HG02970 (cell line): Measurements from ENCODE around the gene RSU1.
A peak's percentile ranks its signal among the peaks of the same experiment; 100 is the strongest.

Experiments
- ATAC-seq: cut with Tn5 transposase; IDR thresholded peaks from one replicate; pipeline ENCODE4 v1.9.1; 2021; ENCODE audit warnings: mild to moderate bottlenecking, moderate library complexity, moderate number of reproducible peaks; ENCODE audit not compliant: unreplicated experiment, low FRiP score

The RSU1 gene

GRCh38 chr10:16822726-16823360 is 5.6 kb upstream of the RSU1 start:
- ATAC-seq, result no peak

GRCh38 chr10:16822027-16822426 is 4.8 kb upstream of the RSU1 start:
- no peak for ATAC-seq

GRCh38 chr10:16820421-16820820 is 3.2 kb upstream of the RSU1 start:
- ATAC-seq, result no peak

GRCh38 chr10:16820018-16820417 is 2.8 kb upstream of the RSU1 start:
- no peak for ATAC-seq

GRCh38 chr10:16819436-16819835 is 2.2 kb upstream of the RSU1 start:
- ATAC-seq, result no peak

GRCh38 chr10:16819026-16819425 is 1.8 kb upstream of the RSU1 start:
- no peak for ATAC-seq

- no peak for ATAC-seq
These were observed 447 bp downstream of the RSU1 start for GRCh38 chr10:16816830-16817124.

- ATAC-seq, result no peak
These were observed 1.1 kb downstream of the RSU1 start for GRCh38 chr10:16816171-16816570.

GRCh38 chr10:16814012-16814411 is 3.2 kb downstream of the RSU1 start:
- no peak for ATAC-seq

GRCh38 chr10:16812676-16813075 is 4.5 kb downstream of the RSU1 start:
- no peak for ATAC-seq

GRCh38 chr10:16811765-16812164 is 5.5 kb downstream of the RSU1 start:
- ATAC-seq, result no peak

GRCh38 chr10:16811292-16811691 is 5.9 kb downstream of the RSU1 start:
- ATAC-seq, result no peak

GRCh38 chr10:16809074-16809718 is 8.0 kb downstream of the RSU1 start:
- no peak for ATAC-seq

- no peak for ATAC-seq
These were observed 13.1 kb downstream of the RSU1 start for GRCh38 chr10:16804123-16804522.

- no peak for ATAC-seq
These were observed 13.8 kb downstream of the RSU1 start for GRCh38 chr10:16803464-16803863.

GRCh38 chr10:16799621-16800020 is 17.6 kb downstream of the RSU1 start:
- peak; percentile 67 for ATAC-seq

- no peak for ATAC-seq
These were observed 18.7 kb downstream of the RSU1 start for GRCh38 chr10:16798571-16798970.

GRCh38 chr10:16795410-16796073 is 21.7 kb downstream of the RSU1 start:
- no peak for ATAC-seq

GRCh38 chr10:16794005-16794404 is 23.2 kb downstream of the RSU1 start:
- no peak for ATAC-seq

- no peak for ATAC-seq
These were observed 24.5 kb downstream of the RSU1 start for GRCh38 chr10:16792675-16793074.

GRCh38 chr10:16789765-16790164 is 27.5 kb downstream of the RSU1 start:
- no peak for ATAC-seq

- ATAC-seq, result no peak
These were observed 28.0 kb downstream of the RSU1 start for GRCh38 chr10:16789261-16789660.
